Measurements from ENCODE around the gene SIGLEC5. TPM values are rescaled to one million over a fixed set of nuclear protein-coding genes. Genes with fewer than 3 reads are reported as not detected.

The SIGLEC5 gene
- polyA plus RNA-seq, 1 donor, result 0.35 TPM

GRCh38 chr19:51627491-51628138 is 2.6 kb downstream of the SIGLEC5 start:
- DNase-seq, result no peak

- DNase-seq, result no peak
These were observed 3.5 kb downstream of the SIGLEC5 start for GRCh38 chr19:51626675-51627074.

- no peak for DNase-seq
These were observed 9.0 kb downstream of the SIGLEC5 start for GRCh38 chr19:51621178-51621577.

- no peak for DNase-seq
These were observed 14.2 kb downstream of the SIGLEC5 start for GRCh38 chr19:51615991-51616390.

GRCh38 chr19:51614789-51615188 is 15.4 kb downstream of the SIGLEC5 start:
- DNase-seq, result no peak

- DNase-seq, result no peak
These were observed 19.6 kb downstream of the SIGLEC5 start for GRCh38 chr19:51610576-51610975.

- DNase-seq, result peak; percentile 46
These were observed 22.2 kb downstream of the SIGLEC5 start for GRCh38 chr19:51607920-51608562.

GRCh38 chr19:51607077-51607476 is 23.1 kb downstream of the SIGLEC5 start:
- no peak for DNase-seq

- DNase-seq, result no peak
These were observed 27.9 kb downstream of the SIGLEC5 start for GRCh38 chr19:51602189-51602854.

- DNase-seq, result no peak
These were observed 29.1 kb downstream of the SIGLEC5 start for GRCh38 chr19:51600940-51601580.

GRCh38 chr19:51599084-51599483 is 31.1 kb downstream of the SIGLEC5 start:
- DNase-seq, result no peak

- no peak for DNase-seq
These were observed 31.9 kb downstream of the SIGLEC5 start for GRCh38 chr19:51598159-51598915.

GRCh38 chr19:51595190-51596175 is 34.7 kb downstream of the SIGLEC5 start:
- no peak for DNase-seq

- DNase-seq, result no peak
These were observed 35.5 kb downstream of the SIGLEC5 start for GRCh38 chr19:51594774-51595109.

GRCh38 chr19:51593969-51594773 is 36.0 kb downstream of the SIGLEC5 start:
- DNase-seq, result peak; percentile 99

- no peak for DNase-seq
These were observed 36.9 kb downstream of the SIGLEC5 start for GRCh38 chr19:51593138-51593890.

GRCh38 chr19:51592521-51592920 is 37.7 kb downstream of the SIGLEC5 start:
- no peak for DNase-seq

- no peak for DNase-seq
These were observed 39.8 kb downstream of the SIGLEC5 start for GRCh38 chr19:51590441-51590840.

GRCh38 chr19:51589511-51589910 is 40.7 kb downstream of the SIGLEC5 start:
- no peak for DNase-seq
